Measurements from ENCODE around the gene NRXN3. TPM values are rescaled to one million over a fixed set of nuclear protein-coding genes. Genes with fewer than 3 reads are reported as not detected.
A peak's percentile ranks its signal among the peaks of the same experiment; 100 is the strongest.

Gene NRXN3
- total and polyA plus RNA-seq, 2 of the 4 experiments (the other 2 are of a cell fraction), result 4.8 to 25.1 TPM

DNA sequence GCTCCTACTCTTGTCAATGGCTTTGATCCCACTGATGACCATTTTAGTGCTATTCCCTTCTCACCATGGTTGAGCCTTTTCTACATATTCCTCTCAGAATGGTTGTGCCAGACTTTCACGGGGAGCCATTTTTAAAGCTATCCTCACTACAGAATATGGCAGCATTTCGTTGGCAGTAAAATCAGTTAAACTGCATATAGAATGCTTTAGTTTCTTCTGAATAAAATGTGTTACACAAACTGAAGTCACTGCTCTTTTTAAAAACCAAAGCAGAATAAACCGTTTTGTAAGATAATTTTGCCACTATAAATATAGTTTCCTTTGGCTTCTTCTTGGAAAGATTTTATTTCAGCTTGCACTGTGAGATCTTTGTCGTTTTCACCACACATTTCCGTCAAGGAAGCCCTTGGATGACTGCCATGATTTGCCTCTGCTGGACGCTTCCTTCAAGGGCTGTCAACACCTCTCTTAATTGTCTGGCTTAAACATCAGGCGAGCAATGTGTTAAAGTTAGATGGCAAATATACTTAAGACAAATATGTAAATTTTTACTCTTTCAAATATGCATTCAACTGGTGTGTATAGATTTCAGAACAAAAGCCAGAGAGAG lies 1416.9 kb downstream of the NRXN3 start (continued):
- no peak for TF ChIP-seq BHLHE40 (IDR thresholded peaks at IDR 0.05; ENCODE audit: low read depth, low read length)

DNA sequence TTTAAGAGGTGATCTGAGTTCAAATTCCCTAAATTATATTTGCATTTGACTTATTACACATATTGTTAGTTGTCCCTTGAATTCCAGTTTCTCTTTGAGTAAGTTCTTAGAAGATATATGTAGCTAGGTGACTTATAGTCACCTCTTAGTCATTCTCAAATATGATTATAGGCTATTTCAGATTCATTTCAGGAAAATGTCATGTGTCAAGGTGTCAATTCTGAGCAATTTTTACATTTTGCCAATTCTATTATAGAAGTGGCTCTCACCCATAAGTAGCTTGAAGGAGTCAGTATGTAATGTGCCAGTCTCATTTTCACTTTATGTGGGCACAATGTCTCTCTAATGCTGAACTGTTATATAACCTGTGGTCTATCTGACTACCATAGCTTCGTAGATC lies 1417.7 kb downstream of the NRXN3 start:
- H3K4me2 ChIP-seq (ENCODE audit: low read depth, low read length), result no peak overlapping the region
- ChIA-PET CTCF (no interaction called here), POLR2A (ENCODE audit: unreplicated experiment) (no interaction called here)
- no peak overlapping the region; the same call in 1 of the 2 replicates for H3K23ac ChIP-seq (ENCODE audit: low read depth, low read length)
- no peaks in the 10 kb centered on the region for H3K36me3 ChIP-seq (ENCODE audit: control insufficient read depth, insufficient read depth, low read length)
- no peak for DNase-seq
- TF ChIP-seq MXI1 (IDR thresholded peaks at IDR 0.05; ENCODE audit: borderline replicate concordance, low read depth, low read length), result no peak
- TF ChIP-seq, protein P1, sequence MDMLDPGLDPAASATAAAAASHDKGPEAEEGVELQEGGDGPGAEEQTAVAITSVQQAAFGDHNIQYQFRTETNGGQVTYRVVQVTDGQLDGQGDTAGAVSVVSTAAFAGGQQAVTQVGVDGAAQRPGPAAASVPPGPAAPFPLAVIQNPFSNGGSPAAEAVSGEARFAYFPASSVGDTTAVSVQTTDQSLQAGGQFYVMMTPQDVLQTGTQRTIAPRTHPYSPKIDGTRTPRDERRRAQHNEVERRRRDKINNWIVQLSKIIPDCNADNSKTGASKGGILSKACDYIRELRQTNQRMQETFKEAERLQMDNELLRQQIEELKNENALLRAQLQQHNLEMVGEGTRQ (IDR thresholded peaks at IDR 0.05; ENCODE audit: low read depth, low read length), result no peak
- TF ChIP-seq, protein P2, sequence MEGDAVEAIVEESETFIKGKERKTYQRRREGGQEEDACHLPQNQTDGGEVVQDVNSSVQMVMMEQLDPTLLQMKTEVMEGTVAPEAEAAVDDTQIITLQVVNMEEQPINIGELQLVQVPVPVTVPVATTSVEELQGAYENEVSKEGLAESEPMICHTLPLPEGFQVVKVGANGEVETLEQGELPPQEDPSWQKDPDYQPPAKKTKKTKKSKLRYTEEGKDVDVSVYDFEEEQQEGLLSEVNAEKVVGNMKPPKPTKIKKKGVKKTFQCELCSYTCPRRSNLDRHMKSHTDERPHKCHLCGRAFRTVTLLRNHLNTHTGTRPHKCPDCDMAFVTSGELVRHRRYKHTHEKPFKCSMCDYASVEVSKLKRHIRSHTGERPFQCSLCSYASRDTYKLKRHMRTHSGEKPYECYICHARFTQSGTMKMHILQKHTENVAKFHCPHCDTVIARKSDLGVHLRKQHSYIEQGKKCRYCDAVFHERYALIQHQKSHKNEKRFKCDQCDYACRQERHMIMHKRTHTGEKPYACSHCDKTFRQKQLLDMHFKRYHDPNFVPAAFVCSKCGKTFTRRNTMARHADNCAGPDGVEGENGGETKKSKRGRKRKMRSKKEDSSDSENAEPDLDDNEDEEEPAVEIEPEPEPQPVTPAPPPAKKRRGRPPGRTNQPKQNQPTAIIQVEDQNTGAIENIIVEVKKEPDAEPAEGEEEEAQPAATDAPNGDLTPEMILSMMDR (conservative IDR thresholded peaks at IDR 0.05; ENCODE audit: low read depth, low read length), result no peak
- TF ChIP-seq BHLHE40 (IDR thresholded peaks at IDR 0.05; ENCODE audit: low read depth, low read length), result no peak
- TF ChIP-seq, protein P3, sequence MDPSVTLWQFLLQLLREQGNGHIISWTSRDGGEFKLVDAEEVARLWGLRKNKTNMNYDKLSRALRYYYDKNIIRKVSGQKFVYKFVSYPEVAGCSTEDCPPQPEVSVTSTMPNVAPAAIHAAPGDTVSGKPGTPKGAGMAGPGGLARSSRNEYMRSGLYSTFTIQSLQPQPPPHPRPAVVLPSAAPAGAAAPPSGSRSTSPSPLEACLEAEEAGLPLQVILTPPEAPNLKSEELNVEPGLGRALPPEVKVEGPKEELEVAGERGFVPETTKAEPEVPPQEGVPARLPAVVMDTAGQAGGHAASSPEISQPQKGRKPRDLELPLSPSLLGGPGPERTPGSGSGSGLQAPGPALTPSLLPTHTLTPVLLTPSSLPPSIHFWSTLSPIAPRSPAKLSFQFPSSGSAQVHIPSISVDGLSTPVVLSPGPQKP (IDR thresholded peaks at IDR 0.05; ENCODE audit: borderline replicate concordance, low read depth, low read length), result no peak
- no peak for TF ChIP-seq FOS (IDR thresholded peaks at IDR 0.05; ENCODE audit: low read depth, low read length)
- TF ChIP-seq RCOR1 (IDR thresholded peaks at IDR 0.05; ENCODE audit: insufficient replicate concordance, low read length), result no peak
- H2AFZ ChIP-seq (replicated peaks; ENCODE audit: low read length, poor library complexity), result no peak overlapping the region
- H2BK20ac ChIP-seq (ENCODE audit: low read depth, low read length), result no peak overlapping the region
- no peak overlapping the region for H3K9ac ChIP-seq (ENCODE audit: low read depth, low read length)
- 0 out of 2 replicates have a peak, but pooled peaks cover 4% of the 10 kb centered on the region for H3K9me1 ChIP-seq (ENCODE audit: insufficient read depth, low read length)
- H2BK120ac ChIP-seq (ENCODE audit: low read depth, low read length), result peak overlapping the region; percentile 23; the same call in 1 of the 2 replicates
- no peak overlapping the region for H3K4ac ChIP-seq (ENCODE audit: low read depth, low read length)
- no peak overlapping the region for H4K5ac ChIP-seq (ENCODE audit: low read depth, low read length)
- no peak overlapping the region for H3K56ac ChIP-seq (ENCODE audit: extremely low read depth, insufficient read depth, low read length)
- no peak for ATAC-seq (ENCODE audit: low read depth)
- no peaks in the 10 kb centered on the region; a peak in 1 of 4 replicates for H3K79me1 ChIP-seq (ENCODE audit: low read depth in 1 of 2, low read length in 2 of 2)
- H3K27me3 ChIP-seq (ENCODE audit: control insufficient read depth, insufficient read depth, low read length), result no peaks in the 10 kb centered on the region
- BruUV-seq (replicated peaks), result no TSS peak
- no CpG with 5 or more reads among the region's 1 CpG for WGBS, 2 experiments (ENCODE audit: extremely low coverage in 2 of 2, insufficient read length in 1 of 2)
- no peak overlapping the region for H3K18ac ChIP-seq (ENCODE audit: low read depth, low read length)
- H2BK5ac ChIP-seq (ENCODE audit: low read depth, low read length, poor library complexity, severe bottlenecking), result no peak overlapping the region
- H3K4me1 ChIP-seq (ENCODE audit: control insufficient read depth, insufficient read depth, low read length), result peaks cover 11% of the 10 kb centered on the region
- in situ Hi-C loops (cut with MboI; ENCODE audit: low sequenced_read_pairs) (no loop called here), intact Hi-C loops (cut with micrococcal nuclease) (loop anchor here (10.0 kb wide), 1 partner anchor 1267 kb away; no protein-coding TSS in a partner anchor), dilution Hi-C loops (cut with HindIII; ENCODE audit: low sequenced_read_pairs, unreplicated experiment) (no loop called here)
- no peak overlapping the region for H4K8ac ChIP-seq (ENCODE audit: low read depth in 2 of 2, low read length in 2 of 2)
- H3K4me3 ChIP-seq (ENCODE audit: insufficient read depth, low read depth, low read length), result no peak overlapping the region
- H3K14ac ChIP-seq (replicated peaks; ENCODE audit: low read depth, low read length), result no peak overlapping the region
- H3K27ac ChIP-seq (ENCODE audit: insufficient read depth, low read length), result no peak overlapping the region
- no peaks in the 10 kb centered on the region for H4K20me1 ChIP-seq (ENCODE audit: insufficient read depth, low read length)
- H2BK15ac ChIP-seq (ENCODE audit: low read depth, low read length), result no peak overlapping the region
- H2AK5ac ChIP-seq (ENCODE audit: low read depth, low read length), result no peak overlapping the region
- no peaks in the 10 kb centered on the region for H3K9me3 ChIP-seq (ENCODE audit: control insufficient read depth, insufficient read depth, low read length)
- H4K91ac ChIP-seq (ENCODE audit: insufficient read depth, low read depth, low read length), result no peak overlapping the region
- no peak overlapping the region for H2AK9ac ChIP-seq (replicated peaks; ENCODE audit: low read depth, low read length, poor library complexity)

Measured in IMR-90 (cell line).